PC-9 (cell line): ENCODE data around the gene GLB1L.

Experiments
- EZH2 ChIP-seq: fragments of 200-600 bp; sonication (generic); IDR thresholded peaks from 2 replicates; pipeline ENCODE4 v1.8.0; 2017; ENCODE audit warnings: antibody characterized with exemption, low read depth
- TF ChIP-seq, protein P1 (sequence below): fragments of 200-600 bp; sonication (generic); conservative IDR thresholded peaks from 2 replicates; pipeline ENCODE4 v1.6.1; 2017; ENCODE audit warnings: mixed run types, antibody characterized with exemption, mild to moderate bottlenecking, moderate library complexity

DNA sequence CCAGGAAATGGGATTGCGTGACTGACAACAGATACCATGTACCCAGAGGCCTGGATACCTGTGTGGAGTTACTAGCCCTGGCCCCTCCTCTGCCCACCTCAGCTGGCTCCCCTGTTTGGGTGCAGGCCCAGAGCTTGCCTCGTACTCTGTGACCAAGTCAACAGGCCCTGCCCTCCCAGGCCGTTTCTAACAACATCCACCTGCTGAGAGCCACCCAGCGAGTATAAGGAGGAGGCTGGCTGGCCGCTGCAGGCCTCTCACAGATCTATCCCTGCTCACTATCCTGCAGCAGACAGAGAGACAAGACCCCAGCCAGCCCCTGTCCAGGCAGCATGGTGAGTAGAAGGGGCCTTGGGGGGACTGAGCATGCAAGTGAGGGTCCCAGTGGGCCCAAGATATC is 21.0 kb upstream of the GLB1L start:
- TF ChIP-seq, protein P1, sequence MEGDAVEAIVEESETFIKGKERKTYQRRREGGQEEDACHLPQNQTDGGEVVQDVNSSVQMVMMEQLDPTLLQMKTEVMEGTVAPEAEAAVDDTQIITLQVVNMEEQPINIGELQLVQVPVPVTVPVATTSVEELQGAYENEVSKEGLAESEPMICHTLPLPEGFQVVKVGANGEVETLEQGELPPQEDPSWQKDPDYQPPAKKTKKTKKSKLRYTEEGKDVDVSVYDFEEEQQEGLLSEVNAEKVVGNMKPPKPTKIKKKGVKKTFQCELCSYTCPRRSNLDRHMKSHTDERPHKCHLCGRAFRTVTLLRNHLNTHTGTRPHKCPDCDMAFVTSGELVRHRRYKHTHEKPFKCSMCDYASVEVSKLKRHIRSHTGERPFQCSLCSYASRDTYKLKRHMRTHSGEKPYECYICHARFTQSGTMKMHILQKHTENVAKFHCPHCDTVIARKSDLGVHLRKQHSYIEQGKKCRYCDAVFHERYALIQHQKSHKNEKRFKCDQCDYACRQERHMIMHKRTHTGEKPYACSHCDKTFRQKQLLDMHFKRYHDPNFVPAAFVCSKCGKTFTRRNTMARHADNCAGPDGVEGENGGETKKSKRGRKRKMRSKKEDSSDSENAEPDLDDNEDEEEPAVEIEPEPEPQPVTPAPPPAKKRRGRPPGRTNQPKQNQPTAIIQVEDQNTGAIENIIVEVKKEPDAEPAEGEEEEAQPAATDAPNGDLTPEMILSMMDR, result no peak
- TF ChIP-seq EZH2, result no peak
